Measurements from ENCODE around the gene MAMLD1. TPM values are rescaled to one million over a fixed set of nuclear protein-coding genes. Genes with fewer than 3 reads are reported as not detected.

The MAMLD1 gene
- total RNA-seq, 3 donors from 2014 or later (not counting 1 experiment from before 2014, with no cell fraction given), result 0.23 to 1.1 (median 0.45) TPM

Other genes with a start within 250 kb of the MAMLD1 start
- 10 to 100 TPM in 1 of 3 donors, 1 to 10 TPM in 2; 4.8 to 16.6 (median 6.1) TPM for gene MTM1, start 205.3 kb downstream of the MAMLD1 start, total RNA-seq

Measured in natural killer cell (primary cell).